HL-60 (cell line): Measurements from ENCODE around the gene MMP20.

Source experiments
- CTCF ChIP-seq: IDR thresholded peaks from one replicate; pipeline ENCODE4 v1.5.1; 2011; ENCODE audit warnings: low read length, control low read depth, inconsistent platforms; ENCODE audit not compliant: insufficient read depth
- GABPA ChIP-seq: IDR thresholded peaks from 2 replicates; pipeline ENCODE4 v1.6.1; 2012; ENCODE audit warnings: low read depth
- POLR2AphosphoS5 ChIP-seq: IDR thresholded peaks from 2 replicates; pipeline ENCODE4 v1.6.1; 2012; ENCODE audit warnings: low read depth
- REST ChIP-seq: IDR thresholded peaks from 2 replicates; pipeline ENCODE4 v1.6.1; 2012; ENCODE audit warnings: low read depth; ENCODE audit not compliant: insufficient replicate concordance
- SPI1 ChIP-seq: IDR thresholded peaks from 2 replicates; pipeline ENCODE4 v1.6.1; 2012; ENCODE audit warnings: low read depth, mild to moderate bottlenecking, borderline replicate concordance

- no peak for TF ChIP-seq CTCF
- TF ChIP-seq POLR2AphosphoS5: no peak
- TF ChIP-seq GABPA: no peak
- no peak for TF ChIP-seq REST
- TF ChIP-seq SPI1: no peak
Observed at GRCh38 chr11:102581066-102581465, 44.1 kb downstream of the MMP20 start.
